ENCODE data around the gene CTDSPL. TPM values are rescaled to one million over a fixed set of nuclear protein-coding genes. Genes with fewer than 3 reads are reported as not detected.

Gene CTDSPL
- total RNA-seq, 1 donor from 2014 or later: 56.3 TPM

DNA sequence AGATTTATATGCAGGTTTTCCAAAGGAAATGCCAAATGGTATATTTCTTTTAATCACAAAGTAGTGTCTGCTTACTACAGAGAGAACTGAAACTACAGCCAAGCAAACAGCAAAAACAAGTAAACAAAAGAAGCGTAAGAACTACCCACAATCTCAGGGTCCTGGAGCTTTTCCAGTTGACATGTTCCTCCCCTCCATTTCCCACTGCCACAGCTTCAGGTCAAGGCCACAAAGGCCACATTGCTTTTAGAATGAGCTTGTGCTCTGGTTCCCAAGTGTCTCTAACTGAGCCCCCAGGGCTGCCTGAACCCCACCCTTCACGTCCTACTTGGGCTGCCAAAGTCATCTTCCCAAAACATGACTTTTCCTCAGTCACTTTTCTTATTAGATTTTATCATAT is 24.1 kb downstream of the CTDSPL start:
- TF ChIP-seq, protein P1, sequence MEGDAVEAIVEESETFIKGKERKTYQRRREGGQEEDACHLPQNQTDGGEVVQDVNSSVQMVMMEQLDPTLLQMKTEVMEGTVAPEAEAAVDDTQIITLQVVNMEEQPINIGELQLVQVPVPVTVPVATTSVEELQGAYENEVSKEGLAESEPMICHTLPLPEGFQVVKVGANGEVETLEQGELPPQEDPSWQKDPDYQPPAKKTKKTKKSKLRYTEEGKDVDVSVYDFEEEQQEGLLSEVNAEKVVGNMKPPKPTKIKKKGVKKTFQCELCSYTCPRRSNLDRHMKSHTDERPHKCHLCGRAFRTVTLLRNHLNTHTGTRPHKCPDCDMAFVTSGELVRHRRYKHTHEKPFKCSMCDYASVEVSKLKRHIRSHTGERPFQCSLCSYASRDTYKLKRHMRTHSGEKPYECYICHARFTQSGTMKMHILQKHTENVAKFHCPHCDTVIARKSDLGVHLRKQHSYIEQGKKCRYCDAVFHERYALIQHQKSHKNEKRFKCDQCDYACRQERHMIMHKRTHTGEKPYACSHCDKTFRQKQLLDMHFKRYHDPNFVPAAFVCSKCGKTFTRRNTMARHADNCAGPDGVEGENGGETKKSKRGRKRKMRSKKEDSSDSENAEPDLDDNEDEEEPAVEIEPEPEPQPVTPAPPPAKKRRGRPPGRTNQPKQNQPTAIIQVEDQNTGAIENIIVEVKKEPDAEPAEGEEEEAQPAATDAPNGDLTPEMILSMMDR (IDR thresholded peaks at IDR 0.05; ENCODE audit: borderline replicate concordance): no peak
- H3K36me3 ChIP-seq: no peaks in the 10 kb centered on the region
- peaks cover 78% of the 10 kb centered on the region for H3K4me1 ChIP-seq
- H3K9me3 ChIP-seq (replicated peaks): no peaks in the 10 kb centered on the region
- peak overlapping the region; percentile 7 for H3K27ac ChIP-seq (replicated peaks)
- intact Hi-C loops (cut with micrococcal nuclease): no loop called here
- no peak for DNase-seq
- H3K27me3 ChIP-seq (ENCODE audit: low read depth): no peaks in the 10 kb centered on the region
- no peak overlapping the region for H3K4me3 ChIP-seq

DNA sequence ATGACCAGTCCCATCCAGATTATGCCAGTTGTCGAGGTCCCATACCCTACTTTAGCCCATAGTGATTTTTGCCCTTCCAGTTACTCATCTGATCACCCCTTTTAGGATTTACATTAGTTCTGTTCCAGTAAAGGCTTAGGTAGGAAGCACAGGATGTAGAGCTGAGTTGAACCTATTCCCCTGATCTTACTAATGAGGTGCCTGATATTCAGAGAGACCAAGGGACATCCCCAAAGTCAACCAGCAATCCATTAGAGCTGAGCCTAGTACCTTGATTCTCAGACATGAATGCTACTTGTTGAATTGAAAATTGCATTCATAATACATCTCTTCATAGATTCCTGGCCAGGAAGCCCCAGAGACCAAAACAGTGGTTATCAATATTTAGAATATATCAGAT is 24.7 kb downstream of the CTDSPL start:
- Histone ChIP-seq H3K4me3 (no peak overlapping the region), H3K27me3 (ENCODE audit: low read depth) (no peaks in the 10 kb centered on the region), H3K4me1 (peaks cover 78% of the 10 kb centered on the region), H3K36me3 (no peaks in the 10 kb centered on the region), H3K9me3 (replicated peaks) (no peaks in the 10 kb centered on the region), H3K27ac (replicated peaks) (no peak overlapping the region)
- DNase-seq: no peak
- intact Hi-C loops (cut with micrococcal nuclease): no loop called here
- TF ChIP-seq, protein P1 (IDR thresholded peaks at IDR 0.05; ENCODE audit: borderline replicate concordance): no peak

DNA sequence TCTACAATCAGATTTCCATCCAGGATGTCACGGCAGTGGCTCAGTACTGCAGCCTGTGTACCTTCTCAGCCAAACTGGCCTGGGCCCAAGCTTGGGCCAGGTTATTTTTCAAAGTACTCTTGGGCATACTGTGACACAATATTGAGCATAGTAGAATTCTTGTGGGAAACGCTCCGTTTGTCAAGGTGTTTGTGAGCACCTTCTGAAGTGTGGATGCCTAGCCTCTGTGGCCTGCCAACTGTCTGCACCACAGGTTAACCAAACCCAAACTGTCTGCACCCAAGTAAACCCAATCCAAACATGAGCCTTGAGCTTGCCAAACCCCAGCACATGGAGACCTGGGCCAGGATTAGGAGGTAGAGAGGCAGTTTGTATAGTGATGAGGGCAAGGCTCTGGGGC is 25.4 kb downstream of the CTDSPL start:
- intact Hi-C loops (cut with micrococcal nuclease): no loop called here
- Histone ChIP-seq H3K27me3 (ENCODE audit: low read depth) (no peaks in the 10 kb centered on the region), H3K4me1 (peaks cover 84% of the 10 kb centered on the region), H3K4me3 (no peak overlapping the region), H3K9me3 (replicated peaks) (no peaks in the 10 kb centered on the region), H3K36me3 (no peaks in the 10 kb centered on the region), H3K27ac (replicated peaks) (no peak overlapping the region)
- no peak for DNase-seq
- TF ChIP-seq, protein P1 (IDR thresholded peaks at IDR 0.05; ENCODE audit: borderline replicate concordance): no peak

DNA sequence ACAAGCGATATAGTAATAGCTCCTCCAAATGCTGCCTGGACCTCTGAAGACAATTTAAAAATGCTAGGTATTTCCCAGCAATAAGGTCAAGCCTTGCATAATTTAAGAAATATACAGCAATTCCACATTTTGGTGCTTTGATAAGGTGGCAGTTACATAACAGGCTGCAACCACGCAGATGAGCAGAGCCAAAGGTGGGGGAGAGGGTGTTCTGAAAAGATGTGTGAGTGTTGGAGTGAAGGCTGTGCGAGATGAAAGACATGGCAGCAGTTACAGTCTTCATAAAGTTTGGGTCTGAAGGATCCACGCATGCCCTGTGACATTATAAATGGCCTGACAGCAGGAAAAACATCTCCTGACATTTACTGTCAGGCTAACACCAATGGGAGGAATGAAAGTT is 26.1 kb downstream of the CTDSPL start:
- TF ChIP-seq, protein P1 (IDR thresholded peaks at IDR 0.05; ENCODE audit: borderline replicate concordance): no peak
- H3K27ac ChIP-seq (replicated peaks): no peak overlapping the region
- H3K27me3 ChIP-seq (ENCODE audit: low read depth): no peaks in the 10 kb centered on the region
- no peak overlapping the region for H3K4me3 ChIP-seq
- no peaks in the 10 kb centered on the region for H3K36me3 ChIP-seq
- DNase-seq: no peak
- peaks cover 84% of the 10 kb centered on the region for H3K4me1 ChIP-seq
- intact Hi-C loops (cut with micrococcal nuclease): no loop called here
- no peaks in the 10 kb centered on the region for H3K9me3 ChIP-seq (replicated peaks)

DNA sequence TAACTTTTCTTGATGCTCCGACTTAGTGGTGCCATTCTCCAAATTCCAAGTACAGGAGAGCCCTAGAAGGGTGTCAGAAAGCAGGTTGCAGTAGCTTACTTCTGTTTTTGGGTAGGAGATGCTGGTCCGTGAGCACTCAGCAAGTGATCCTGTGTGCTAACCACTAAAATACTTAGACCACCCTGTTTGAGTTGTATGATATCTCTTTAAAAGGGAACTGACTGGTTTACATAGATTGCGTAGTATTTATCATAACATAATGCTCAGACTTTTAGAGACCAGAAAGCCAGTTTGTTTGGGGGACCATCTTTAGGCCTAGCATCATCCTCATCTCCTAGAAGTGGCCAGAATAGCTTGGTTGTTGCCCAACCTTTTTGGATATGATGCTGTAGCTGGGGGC is 26.7 kb downstream of the CTDSPL start:
- TF ChIP-seq, protein P1 (IDR thresholded peaks at IDR 0.05; ENCODE audit: borderline replicate concordance): no peak

DNA sequence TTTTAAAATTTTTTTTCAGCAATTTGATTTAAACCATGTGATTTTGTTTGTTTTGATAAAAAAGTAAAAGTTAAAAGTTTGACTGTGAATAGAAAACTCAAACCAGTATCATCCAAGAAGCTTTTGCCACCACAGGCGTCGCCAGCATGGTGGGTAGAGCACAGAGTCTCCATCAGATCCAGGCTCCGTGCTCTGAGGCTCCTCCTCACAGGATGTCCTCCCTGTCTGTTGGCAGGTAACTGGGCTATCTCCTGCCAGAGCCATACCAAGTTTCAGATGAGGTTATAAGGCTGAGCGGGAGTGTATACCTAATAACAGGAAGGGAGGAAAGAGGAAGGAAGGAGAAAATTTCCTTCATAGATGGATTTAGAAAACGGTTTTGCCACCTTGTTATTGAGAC is 28.8 kb downstream of the CTDSPL start:
- Histone ChIP-seq H3K4me1 (peaks cover 78% of the 10 kb centered on the region), H3K4me3 (no peak overlapping the region), H3K27ac (replicated peaks) (peak overlapping the region; percentile 5), H3K9me3 (replicated peaks) (no peaks in the 10 kb centered on the region), H3K27me3 (ENCODE audit: low read depth) (no peaks in the 10 kb centered on the region), H3K36me3 (no peaks in the 10 kb centered on the region)
- TF ChIP-seq, protein P1 (IDR thresholded peaks at IDR 0.05; ENCODE audit: borderline replicate concordance): no peak
- intact Hi-C loops (cut with micrococcal nuclease): no loop called here
- DNase-seq: no peak

More for the DNA sequence above, 26.7 kb downstream of the CTDSPL start:
- Histone ChIP-seq H3K4me1 (peaks cover 84% of the 10 kb centered on the region), H3K27me3 (ENCODE audit: low read depth) (no peaks in the 10 kb centered on the region), H3K4me3 (no peak overlapping the region), H3K27ac (replicated peaks) (peak overlapping the region; percentile 4), H3K9me3 (replicated peaks) (no peaks in the 10 kb centered on the region), H3K36me3 (no peaks in the 10 kb centered on the region)
- intact Hi-C loops (cut with micrococcal nuclease): no loop called here
- no peak for DNase-seq

Data from left ventricle myocardium inferior (tissue), 1 donor.